ENCODE data around the gene ATP2A1. TPM values are rescaled to one million over a fixed set of nuclear protein-coding genes. Genes with fewer than 3 reads are reported as not detected.
"Not testable (repeated sequence)": the region's sequence is repeated elsewhere in the genome, so short reads cannot be mapped to it uniquely, and the experiment has no call there.

Gene ATP2A1
- total RNA-seq, 1 experiment from 2014 or later = not detected

GRCh38 chr16:28881565-28881964, 3.3 kb downstream of the ATP2A1 start:
- not testable (repeated sequence) for DNase-seq (ENCODE audit: low read depth)

GRCh38 chr16:28882551-28883160, 4.4 kb downstream of the ATP2A1 start:
- no peak for DNase-seq (ENCODE audit: low read depth)

GRCh38 chr16:28883221-28883996, 5.1 kb downstream of the ATP2A1 start:
- no peak for DNase-seq (ENCODE audit: low read depth)

GRCh38 chr16:28884045-28884444, 5.8 kb downstream of the ATP2A1 start:
- DNase-seq (ENCODE audit: low read depth) = no peak

GRCh38 chr16:28886945-28887344, 8.7 kb downstream of the ATP2A1 start:
- DNase-seq (ENCODE audit: low read depth) = no peak

- not testable (repeated sequence) for DNase-seq (ENCODE audit: low read depth)
Observed at GRCh38 chr16:28890355-28890754, 12.1 kb downstream of the ATP2A1 start.

- no peak for DNase-seq (ENCODE audit: low read depth)
Observed at GRCh38 chr16:28891964-28892890, 13.9 kb downstream of the ATP2A1 start.

- DNase-seq (ENCODE audit: low read depth) = no peak
Observed at GRCh38 chr16:28893291-28893690, 15.0 kb downstream of the ATP2A1 start.

GRCh38 chr16:28895609-28896008, 17.3 kb downstream of the ATP2A1 start:
- no peak for DNase-seq (ENCODE audit: low read depth)

GRCh38 chr16:28897826-28898225, 19.5 kb downstream of the ATP2A1 start:
- no peak for DNase-seq (ENCODE audit: low read depth)

- DNase-seq (ENCODE audit: low read depth) = peak; percentile 52
Observed at GRCh38 chr16:28898266-28898665, 20.0 kb downstream of the ATP2A1 start.

GRCh38 chr16:28898942-28899341, 20.7 kb downstream of the ATP2A1 start:
- no peak for DNase-seq (ENCODE audit: low read depth)

GRCh38 chr16:28899882-28900590, 21.7 kb downstream of the ATP2A1 start:
- no peak for DNase-seq (ENCODE audit: low read depth)

- DNase-seq (ENCODE audit: low read depth) = no peak
Observed at GRCh38 chr16:28900601-28901000, 22.3 kb downstream of the ATP2A1 start.

GRCh38 chr16:28901862-28902261, 23.6 kb downstream of the ATP2A1 start:
- no peak for DNase-seq (ENCODE audit: low read depth)

GRCh38 chr16:28902909-28903308, 24.6 kb downstream of the ATP2A1 start:
- no peak for DNase-seq (ENCODE audit: low read depth)

- no peak for DNase-seq (ENCODE audit: low read depth)
Observed at GRCh38 chr16:28903344-28904042, 25.2 kb downstream of the ATP2A1 start.

- DNase-seq (ENCODE audit: low read depth) = no peak
Observed at GRCh38 chr16:28904363-28904762, 26.1 kb downstream of the ATP2A1 start.

- no peak for DNase-seq (ENCODE audit: low read depth)
Observed at GRCh38 chr16:28904828-28905227, 26.5 kb downstream of the ATP2A1 start.

- no peak for DNase-seq (ENCODE audit: low read depth)
Observed at GRCh38 chr16:28905229-28905754, 27.0 kb downstream of the ATP2A1 start.

Data from Daoy (cell line).